GM23338 (cell line): ENCODE measurements around the gene IGF2BP2. TPM values are rescaled to one million over a fixed set of nuclear protein-coding genes. Genes with fewer than 3 reads are reported as not detected.
A peak's percentile ranks its signal among the peaks of the same experiment; 100 is the strongest.

Experiments
- ATAC-seq: fragments of 200-7000 bp; cut with Tn5 transposase; 3 replicates; pipeline ENCODE4 v1.9.1; 2020
- DNase-seq: peaks from one replicate; pipeline ENCODE4 v3.0.0-alpha.2; 2015; ENCODE audit warnings: low spot score
- H2AFZ ChIP-seq: fragments of 200-600 bp; sonication (generic); 2 replicates; pipeline ENCODE4 v1.8.0; 2016; ENCODE audit warnings: antibody characterized with exemption, mild to moderate bottlenecking, moderate library complexity
- H3F3A ChIP-seq: fragments of 200-600 bp; sonication (generic); replicated peaks from 2 replicates; pipeline ENCODE4 v1.8.0; 2017; ENCODE audit warnings: antibody characterized with exemption, mixed run types, low read depth
- H3K27ac ChIP-seq: fragments of 200-600 bp; sonication (generic); 2 replicates; pipeline ENCODE4 v1.6.1; 2016; ENCODE audit warnings: low read depth
- H3K27me3 ChIP-seq: fragments of 200-600 bp; sonication (generic); 2 replicates; pipeline ENCODE4 v1.8.0; 2016; ENCODE audit warnings: mild to moderate bottlenecking, mixed run types, moderate library complexity; ENCODE audit not compliant: insufficient read depth
- H3K36me3 ChIP-seq: fragments of 200-600 bp; sonication (generic); 2 replicates; pipeline ENCODE4 v1.8.0; 2016; ENCODE audit warnings: mild to moderate bottlenecking; ENCODE audit not compliant: insufficient read depth
- H3K4me1 ChIP-seq: fragments of 200-600 bp; sonication (generic); 2 replicates; pipeline ENCODE4 v1.8.0; 2016; ENCODE audit warnings: mild to moderate bottlenecking, moderate library complexity; ENCODE audit not compliant: insufficient read depth
- H3K4me2 ChIP-seq: fragments of 200-600 bp; sonication (generic); 2 replicates; pipeline ENCODE4 v1.7.1; 2017; ENCODE audit warnings: mixed run types
- H3K4me3 ChIP-seq: fragments of 200-600 bp; sonication (generic); 2 replicates; pipeline ENCODE4 v1.6.1; 2016; ENCODE audit warnings: mixed run types
- H3K79me2 ChIP-seq: fragments of 200-600 bp; sonication (generic); replicated peaks from 2 replicates; pipeline ENCODE4 v1.8.0; 2017; ENCODE audit warnings: mild to moderate bottlenecking; ENCODE audit not compliant: insufficient read depth
- H3K9me2 ChIP-seq: fragments of 200-600 bp; sonication (generic); 2 replicates; pipeline ENCODE4 v1.8.0; 2017; ENCODE audit not compliant: insufficient read depth
- H4K20me1 ChIP-seq: fragments of 200-600 bp; sonication (generic); replicated peaks from 2 replicates; pipeline ENCODE4 v1.8.0; 2017; ENCODE audit warnings: mild to moderate bottlenecking; ENCODE audit not compliant: insufficient read depth
- H3K27ac Mint-ChIP-seq: 2 replicates; pipeline ENCODE4 v1.8.0; 2020; ENCODE audit warnings: inconsistent platforms, mild to moderate bottlenecking, moderate library complexity, mixed read lengths
- H3K27me3 Mint-ChIP-seq: 3 replicates; pipeline ENCODE4 v1.8.0; 2022; ENCODE audit warnings: low read depth, mild to moderate bottlenecking, moderate library complexity, mixed read lengths, inconsistent platforms; ENCODE audit not compliant: insufficient read depth, poor library complexity
- H3K36me3 Mint-ChIP-seq: 3 replicates; pipeline ENCODE4 v1.8.0; 2021; ENCODE audit warnings: low read depth, mild to moderate bottlenecking, inconsistent platforms, moderate library complexity, mixed read lengths
- H3K4me1 Mint-ChIP-seq: 3 replicates; pipeline ENCODE4 v1.8.0; 2020; ENCODE audit warnings: mild to moderate bottlenecking, inconsistent platforms, mixed read lengths
- H3K4me3 Mint-ChIP-seq: 3 replicates; pipeline ENCODE4 v1.8.0; 2021; ENCODE audit warnings: moderate library complexity, mild to moderate bottlenecking, inconsistent platforms, mixed read lengths
- H3K9me3 Mint-ChIP-seq: 3 replicates; pipeline ENCODE4 v1.8.0; 2020; ENCODE audit warnings: moderate library complexity, mild to moderate bottlenecking, inconsistent platforms, mixed read lengths
- CREB1 ChIP-seq: fragments of 250-450 bp; sonication (Bioruptor Pico); IDR thresholded peaks from 2 replicates; pipeline ENCODE4 v1.5.0; 2020; ENCODE audit warnings: low read depth, mild to moderate bottlenecking, moderate library complexity
- CTCF ChIP-seq, 2 experiments: fragments of 200-600 bp in 1 of 2; sonication (generic) in 1 of 2; conservative IDR thresholded peaks; 2 replicates each; pipeline versions ENCODE4 v1.5.1 to v1.6.1; 2016 to 2017; ENCODE audit warnings: antibody characterized with exemption in 2 of 2, low read depth in 2 of 2, mild to moderate bottlenecking in 2 of 2, moderate library complexity in 1 of 2
- ETS1 ChIP-seq: IDR thresholded peaks from 2 replicates; pipeline ENCODE4 v1.6.1; 2016; ENCODE audit warnings: antibody characterized with exemption
- EZH2 ChIP-seq: fragments of 200-600 bp; sonication (generic); IDR thresholded peaks from one replicate; pipeline ENCODE4 v1.8.0; 2017; ENCODE audit warnings: antibody characterized with exemption, mild to moderate bottlenecking, low read depth; ENCODE audit not compliant: unreplicated experiment
- EZH2phosphoT487 ChIP-seq: fragments of 200-600 bp; sonication (generic); IDR thresholded peaks from one replicate; pipeline ENCODE4 v1.8.1; 2018; ENCODE audit warnings: antibody characterized with exemption; ENCODE audit not compliant: unreplicated experiment
- JUNB ChIP-seq: IDR thresholded peaks from one replicate; pipeline ENCODE4 v1.6.1; 2016; ENCODE audit warnings: antibody characterized with exemption; ENCODE audit not compliant: unreplicated experiment
- NANOG ChIP-seq: IDR thresholded peaks from 2 replicates; pipeline ENCODE4 v1.6.1; 2016; ENCODE audit warnings: antibody characterized with exemption, borderline replicate concordance
- POLR2AphosphoS5 ChIP-seq: IDR thresholded peaks from 2 replicates; pipeline ENCODE4 v1.6.1; 2016; ENCODE audit warnings: antibody characterized with exemption, low read depth
- REST ChIP-seq: IDR thresholded peaks from one replicate; pipeline ENCODE4 v1.6.1; 2018; ENCODE audit warnings: antibody characterized with exemption; ENCODE audit not compliant: unreplicated experiment
- STAT1 ChIP-seq: IDR thresholded peaks from one replicate; pipeline ENCODE4 v1.6.1; 2016; ENCODE audit warnings: antibody characterized with exemption; ENCODE audit not compliant: unreplicated experiment
- ZNF114 ChIP-seq: fragments of 250-450 bp; sonication (Bioruptor Pico); IDR thresholded peaks from 2 replicates; pipeline ENCODE4 v1.5.0; 2020; ENCODE audit warnings: mild to moderate bottlenecking, moderate library complexity
- ZNF331 ChIP-seq: fragments of 250-450 bp; sonication (Bioruptor Pico); IDR thresholded peaks from 2 replicates; pipeline ENCODE4 v1.5.0; 2020; ENCODE audit warnings: low read depth, mild to moderate bottlenecking, moderate library complexity
- ZNF462 ChIP-seq: fragments of 250-450 bp; sonication (Bioruptor Pico); IDR thresholded peaks from 2 replicates; pipeline ENCODE4 v1.5.0; 2020; ENCODE audit warnings: mild to moderate bottlenecking, moderate library complexity
- polyA plus RNA-seq: library from polyadenylated mRNA; unstranded; fragments of >200 nt; fragmentation: Nextera tagmentation; extraction: Ambion mirVana; gene quantifications from 2 replicates; pipeline ENCODE4 v1.2.1, GENCODE V29; 2016
- total RNA-seq: library from RNA; depleted of rRNA; stranded (reverse); fragments of >200 nt; shearing (Covaris generic); gene quantifications from 2 replicates; pipeline ENCODE4 v1.2.3, GENCODE V29; 2014

The IGF2BP2 gene
- total and polyA plus RNA-seq, 2 experiments from 2014 or later = 82.9 to 84.5 TPM

GRCh38 chr3:185702262-185703225, 122.3 kb downstream of the IGF2BP2 start:
- Mint-ChIP-seq H3K27ac (peak overlapping the region; percentile 88), H3K27me3 (peaks cover 7% of the 10 kb centered on the region), H3K4me3 (peak overlapping the region; percentile 23), H3K4me1 (peaks cover 38% of the 10 kb centered on the region), H3K9me3 (no peaks in the 10 kb centered on the region), H3K36me3 (no peaks in the 10 kb centered on the region)
- H3K27me3 ChIP-seq = no peaks in the 10 kb centered on the region
- peaks cover 98% of the 10 kb centered on the region for H3K79me2 ChIP-seq
- peak overlapping the region; percentile 56; the same call in 1 of the 2 replicates for H3K4me2 ChIP-seq
- H3F3A ChIP-seq = no peaks in the 10 kb centered on the region
- DNase-seq (peak; percentile 39), ATAC-seq (peak; percentile 83)
- peak overlapping the region; percentile 65; the same call in 1 of the 2 replicates for H3K27ac ChIP-seq
- H3K4me1 ChIP-seq = peaks cover 33% of the 10 kb centered on the region
- no peak overlapping the region for H3K4me3 ChIP-seq
- H2AFZ ChIP-seq = no peak overlapping the region
- H3K9me2 ChIP-seq = no peaks in the 10 kb centered on the region
- H3K36me3 ChIP-seq = no peaks in the 10 kb centered on the region
- peaks cover 9% of the 10 kb centered on the region for H4K20me1 ChIP-seq
- TF ChIP-seq EZH2 (no peak), POLR2AphosphoS5 (no peak), REST (no peak), ZNF462 (CRISPR knock-in tag) (no peak), ZNF114 (CRISPR knock-in tag) (no peak), ETS1 (no peak), CTCF (conservative IDR thresholded peaks at IDR 0.05; ENCODE audit: low read depth in 2 of 2) (no peak), CREB1 (CRISPR knock-in tag) (no peak), EZH2phosphoT487 (no peak), ZNF331 (CRISPR knock-in tag) (no peak), JUNB (no peak), NANOG (no peak), STAT1 (no peak)
